ENCODE measurements around the gene CNGA4. TPM values are rescaled to one million over a fixed set of nuclear protein-coding genes. Genes with fewer than 3 reads are reported as not detected.

Gene CNGA4
- not detected in 2 replicates for total RNA-seq

GRCh38 chr11:6238902-6239301, at the start of gene CNGA4:
Gene CNGA4, plus strand, starts transcription at chr11:6239089. Its CDS starts 118 bp downstream, at chr11:6239207.

GRCh38 chr11:6199174-6199810, 39.6 kb upstream of the CNGA4 start, which contains the start of gene OR52W1:
Gene OR52W1, plus strand, starts transcription at chr11:6199224. Its CDS starts 0 bp downstream, at chr11:6199224.

GRCh38 chr11:6205366-6205765, 33.5 kb upstream of the CNGA4 start, which contains the start of gene C11orf42:
Gene C11orf42, plus strand, starts transcription at chr11:6205557. Its CDS starts 59 bp downstream, at chr11:6205616.

GRCh38 chr11:6234387-6235107, 4.3 kb upstream of the CNGA4 start, which contains the start of gene FHIP1B:
Gene FHIP1B, minus strand, starts transcription at chr11:6234636. Its CDS starts 10,120 bp downstream, at chr11:6224516.

Other genes with a start within 250 kb of the CNGA4 start
- gene OR56A4, start 232.1 kb upstream of the CNGA4 start, total RNA-seq: not detected in 2 replicates
- gene OR56A1, start 208.3 kb upstream of the CNGA4 start, total RNA-seq: not detected in 2 replicates
- gene OR56B4, start 131.4 kb upstream of the CNGA4 start, total RNA-seq: not detected in 2 replicates
- gene OR52B2, start 68.8 kb upstream of the CNGA4 start, total RNA-seq: not detected in 2 replicates
- not detected in 2 replicates for gene OR52W1, start 39.9 kb upstream of the CNGA4 start, total RNA-seq
- not detected in 2 replicates for gene C11orf42, start 33.5 kb upstream of the CNGA4 start, total RNA-seq
- gene FHIP1B, start 4.5 kb upstream of the CNGA4 start, total RNA-seq: 19.0 and 32.3 TPM in 2 replicates
- not detected in 2 replicates for gene CCKBR, start 20.7 kb downstream of the CNGA4 start, total RNA-seq
- 281 and 346 TPM in 2 replicates for gene CAVIN3, start 81.4 kb downstream of the CNGA4 start, total RNA-seq
- 35.7 and 42.1 TPM in 2 replicates for gene SMPD1, start 151.4 kb downstream of the CNGA4 start, total RNA-seq
- gene APBB1, start 180.0 kb downstream of the CNGA4 start, total RNA-seq: 38.1 and 57.8 TPM in 2 replicates
- gene HPX, start 201.9 kb downstream of the CNGA4 start, total RNA-seq: 0.33 and 0.67 TPM in 2 replicates
- 16.7 and 19.9 TPM in 2 replicates for gene TRIM3, start 234.9 kb downstream of the CNGA4 start, total RNA-seq
- gene ARFIP2, start 242.2 kb downstream of the CNGA4 start, total RNA-seq: 57.9 and 65.0 TPM in 2 replicates
- 25.5 and 30.2 TPM in 2 replicates for gene TIMM10B, start 242.4 kb downstream of the CNGA4 start, total RNA-seq

Measured in vein endothelial cell (primary cell).